GM12865 (cell line): ENCODE measurements around the gene CTRB2.
"Not testable (repeated sequence)": the region's sequence is repeated elsewhere in the genome, so short reads cannot be mapped to it uniquely, and the experiment has no call there.

Source experiments
- DNase-seq: peaks from one replicate; pipeline ENCODE4 v3.0.0; 2010; ENCODE audit warnings: low read depth
- H3K4me3 ChIP-seq: 2 replicates; pipeline ENCODE4 v1.5.1; 2011; ENCODE audit warnings: mild to moderate bottlenecking, low read depth, low read length, control low read depth
- TF ChIP-seq, protein P1 (sequence below): IDR thresholded peaks from 2 replicates; pipeline ENCODE4 v1.5.1; 2011; ENCODE audit warnings: low read length, control low read depth, low read depth, inconsistent platforms; ENCODE audit not compliant: insufficient read depth; ENCODE audit errors: missing control alignments

Gene CTRB2

DNA sequence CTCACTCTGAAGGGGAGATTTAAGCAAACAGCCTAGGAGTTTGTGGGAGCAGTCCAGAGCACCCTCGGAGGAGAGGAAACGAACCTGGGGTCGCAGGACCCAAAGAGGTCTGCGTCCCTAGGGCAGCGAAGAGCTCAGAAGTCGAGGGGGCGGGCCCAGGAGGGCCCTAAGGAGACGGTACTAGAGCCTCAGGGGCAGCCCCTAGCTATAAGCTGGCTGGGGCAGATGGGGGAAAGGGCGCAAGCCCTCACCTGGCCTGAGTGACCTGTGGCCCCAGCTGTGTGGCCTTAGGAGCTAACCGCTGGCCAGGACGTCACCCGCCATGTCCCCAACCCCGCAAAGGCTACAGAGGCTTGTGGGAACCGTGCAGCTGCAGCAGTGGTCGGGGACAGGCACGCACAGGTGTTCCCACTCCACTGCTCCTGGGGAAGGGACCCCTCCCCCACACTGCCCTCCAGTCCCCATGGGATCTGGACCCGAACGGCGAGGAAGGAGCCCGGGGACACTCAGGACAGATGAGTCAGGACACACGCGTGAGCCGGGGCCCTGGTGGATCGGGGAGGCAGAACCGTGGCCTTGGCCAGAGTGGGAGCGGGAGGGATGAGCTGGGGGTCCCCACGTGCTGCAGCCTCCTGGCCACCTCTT is 2.0 kb upstream of the CTRB2 start:
- TF ChIP-seq, protein P1, sequence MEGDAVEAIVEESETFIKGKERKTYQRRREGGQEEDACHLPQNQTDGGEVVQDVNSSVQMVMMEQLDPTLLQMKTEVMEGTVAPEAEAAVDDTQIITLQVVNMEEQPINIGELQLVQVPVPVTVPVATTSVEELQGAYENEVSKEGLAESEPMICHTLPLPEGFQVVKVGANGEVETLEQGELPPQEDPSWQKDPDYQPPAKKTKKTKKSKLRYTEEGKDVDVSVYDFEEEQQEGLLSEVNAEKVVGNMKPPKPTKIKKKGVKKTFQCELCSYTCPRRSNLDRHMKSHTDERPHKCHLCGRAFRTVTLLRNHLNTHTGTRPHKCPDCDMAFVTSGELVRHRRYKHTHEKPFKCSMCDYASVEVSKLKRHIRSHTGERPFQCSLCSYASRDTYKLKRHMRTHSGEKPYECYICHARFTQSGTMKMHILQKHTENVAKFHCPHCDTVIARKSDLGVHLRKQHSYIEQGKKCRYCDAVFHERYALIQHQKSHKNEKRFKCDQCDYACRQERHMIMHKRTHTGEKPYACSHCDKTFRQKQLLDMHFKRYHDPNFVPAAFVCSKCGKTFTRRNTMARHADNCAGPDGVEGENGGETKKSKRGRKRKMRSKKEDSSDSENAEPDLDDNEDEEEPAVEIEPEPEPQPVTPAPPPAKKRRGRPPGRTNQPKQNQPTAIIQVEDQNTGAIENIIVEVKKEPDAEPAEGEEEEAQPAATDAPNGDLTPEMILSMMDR = no peak
- no peak overlapping the region for H3K4me3 ChIP-seq
- no peak for DNase-seq

DNA sequence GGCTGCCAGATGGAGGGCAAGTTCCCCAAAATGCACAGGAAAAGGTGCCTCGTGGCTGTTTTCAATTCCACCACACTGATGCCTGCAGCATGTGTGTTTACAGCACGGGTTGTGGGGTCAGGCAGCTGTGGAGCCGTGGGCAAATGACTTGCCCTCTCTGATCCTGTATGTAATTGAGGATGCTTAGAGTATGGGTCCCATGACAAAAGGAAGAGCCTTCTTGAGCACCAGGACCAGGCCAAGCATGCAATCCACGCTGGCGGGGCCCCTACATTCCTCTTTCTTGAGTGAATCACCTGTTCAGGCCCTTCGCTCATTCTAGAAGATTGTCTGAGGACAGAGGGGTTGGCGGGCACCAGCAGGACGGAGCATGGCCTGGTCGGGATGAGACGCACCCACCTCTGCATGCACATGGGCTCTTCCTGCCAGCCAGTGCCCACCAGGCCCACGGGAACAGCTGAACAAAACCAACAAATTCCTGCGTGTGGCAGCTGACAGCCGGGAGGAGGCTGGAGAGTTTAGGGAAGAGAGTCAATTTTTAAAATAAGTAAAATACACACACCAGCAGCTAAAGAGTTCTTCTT is 1.4 kb upstream of the CTRB2 start:
- no peak for DNase-seq
- no peak overlapping the region for H3K4me3 ChIP-seq
- TF ChIP-seq, protein P1 = no peak

DNA sequence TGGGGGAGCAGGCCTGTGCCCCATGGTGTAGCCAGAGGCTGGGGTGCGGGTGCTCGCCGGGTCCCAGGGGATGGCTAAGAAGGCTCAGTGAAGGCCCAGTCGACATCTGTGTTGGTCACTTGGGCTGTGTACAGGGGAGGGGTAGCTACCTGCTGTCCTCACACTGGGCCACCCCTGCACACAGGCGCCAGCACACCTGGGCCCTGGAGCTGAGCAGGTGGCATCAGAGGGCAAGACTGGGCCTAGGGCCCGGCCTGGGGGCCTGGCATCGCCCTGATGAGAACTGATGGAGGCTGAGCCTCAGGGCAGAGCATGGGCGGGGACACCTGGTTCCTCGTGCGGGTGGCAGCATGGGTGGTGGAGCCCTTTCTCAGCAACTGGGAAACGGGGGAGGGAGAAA is 870 bp upstream of the CTRB2 start:
- no peak for DNase-seq
- H3K4me3 ChIP-seq = no peak overlapping the region
- TF ChIP-seq, protein P1 = no peak

DNA sequence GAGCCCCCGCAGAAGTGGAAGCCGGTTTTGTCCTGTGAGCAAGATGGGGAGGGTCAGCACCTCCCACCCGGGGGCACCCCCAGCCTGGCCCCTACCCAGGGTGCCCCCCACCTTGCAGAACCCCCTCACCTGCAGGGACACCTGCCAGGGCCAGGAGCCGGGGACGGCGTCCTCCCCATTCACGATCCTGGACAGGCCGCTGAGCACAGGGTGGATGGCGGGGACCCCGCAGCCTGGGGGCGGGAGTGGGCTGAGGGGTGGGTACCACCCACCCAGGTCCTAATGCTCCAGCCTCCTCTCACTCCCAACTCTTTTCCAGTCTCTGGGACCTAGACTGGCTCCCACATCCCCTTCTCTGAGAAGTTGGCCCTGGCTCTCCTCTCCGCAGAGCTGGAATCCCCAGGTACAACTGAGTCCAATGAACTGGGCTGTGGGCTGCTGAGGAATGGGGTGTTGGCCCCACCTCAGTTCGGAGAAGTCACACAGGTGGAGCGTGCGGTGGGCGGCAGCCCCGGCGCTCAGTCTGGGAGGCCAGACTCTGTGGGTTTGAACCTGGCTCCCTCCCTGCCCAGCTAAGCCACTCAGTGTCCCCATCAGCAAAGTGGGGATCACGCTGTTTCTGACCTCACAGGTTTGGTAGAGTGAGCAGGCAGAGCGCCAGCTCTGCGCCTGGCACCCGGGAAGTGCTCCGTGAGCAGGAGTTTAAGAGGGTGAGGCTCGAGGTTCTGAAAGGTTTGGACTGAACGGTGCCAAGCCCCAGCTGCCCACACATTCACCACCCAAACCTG is 806 bp downstream of the CTRB2 start:
- not testable (repeated sequence) for H3K4me3 ChIP-seq, DNase-seq

DNA sequence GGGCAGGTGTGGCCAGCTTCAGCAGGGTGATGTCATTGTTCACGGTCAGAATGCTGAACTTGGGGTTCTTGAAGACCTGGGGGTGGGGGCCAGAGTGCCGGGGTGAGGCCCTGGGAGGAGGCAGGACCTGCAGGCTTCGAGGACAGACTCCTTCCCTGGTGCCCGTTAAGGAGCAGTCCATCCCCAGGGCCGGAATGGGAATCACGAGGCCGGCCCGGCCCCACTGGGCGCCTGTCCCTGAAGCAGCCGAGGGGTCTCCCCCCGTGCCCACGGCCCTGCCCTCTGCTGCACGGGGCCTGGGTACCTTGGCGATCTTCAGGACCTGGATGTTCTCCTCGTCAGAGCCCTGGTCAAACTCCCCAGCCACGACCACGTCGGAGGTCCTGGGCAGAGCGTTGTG is 1.5 kb downstream of the CTRB2 start:
- not testable (repeated sequence) for DNase-seq

DNA sequence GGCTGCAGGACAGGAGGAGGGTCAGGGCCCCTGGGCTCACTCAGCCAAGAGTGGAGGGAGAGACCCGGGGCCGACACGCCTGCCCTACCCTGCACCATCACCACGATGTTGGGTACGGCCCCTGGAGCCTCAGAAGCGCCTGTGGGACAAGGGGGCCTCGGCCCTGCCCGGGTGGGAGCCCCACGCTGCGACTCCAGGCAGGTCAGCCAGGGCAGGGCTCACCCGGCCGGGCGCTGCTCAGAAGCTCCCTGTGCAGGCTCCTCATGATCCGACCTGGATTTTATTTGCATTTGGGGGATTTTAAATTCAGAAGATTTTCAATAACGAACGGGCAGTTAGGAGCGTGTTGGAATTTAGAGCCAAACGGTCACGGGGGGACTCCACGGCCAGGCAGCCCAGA is 2.1 kb downstream of the CTRB2 start:
- not testable (repeated sequence) for DNase-seq

More for the DNA sequence above, 1.5 kb downstream of the CTRB2 start:
- not testable (repeated sequence) for H3K4me3 ChIP-seq

DNA sequence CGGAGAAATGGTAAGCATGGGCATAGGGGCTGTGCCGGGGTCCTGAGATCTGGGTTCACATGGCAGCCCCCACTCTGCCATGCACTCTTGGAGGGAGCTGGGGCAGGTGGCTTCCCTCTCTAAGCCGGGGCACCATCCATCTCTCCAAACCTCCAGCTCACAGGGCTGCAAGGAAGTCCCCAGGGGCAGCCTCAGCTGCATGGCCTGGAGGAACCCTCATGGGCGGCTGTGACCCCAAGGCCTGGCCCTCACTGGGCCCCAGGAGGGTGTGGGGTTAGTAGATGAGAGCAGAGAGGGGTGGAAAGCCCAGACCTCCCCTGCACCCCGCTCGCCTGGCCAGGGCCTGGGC is 2.6 kb downstream of the CTRB2 start:
- DNase-seq = no peak
- TF ChIP-seq, protein P1 = no peak
- no peak overlapping the region for H3K4me3 ChIP-seq

More for the DNA sequence above, 2.1 kb downstream of the CTRB2 start:
- H3K4me3 ChIP-seq = not testable (repeated sequence)

DNA sequence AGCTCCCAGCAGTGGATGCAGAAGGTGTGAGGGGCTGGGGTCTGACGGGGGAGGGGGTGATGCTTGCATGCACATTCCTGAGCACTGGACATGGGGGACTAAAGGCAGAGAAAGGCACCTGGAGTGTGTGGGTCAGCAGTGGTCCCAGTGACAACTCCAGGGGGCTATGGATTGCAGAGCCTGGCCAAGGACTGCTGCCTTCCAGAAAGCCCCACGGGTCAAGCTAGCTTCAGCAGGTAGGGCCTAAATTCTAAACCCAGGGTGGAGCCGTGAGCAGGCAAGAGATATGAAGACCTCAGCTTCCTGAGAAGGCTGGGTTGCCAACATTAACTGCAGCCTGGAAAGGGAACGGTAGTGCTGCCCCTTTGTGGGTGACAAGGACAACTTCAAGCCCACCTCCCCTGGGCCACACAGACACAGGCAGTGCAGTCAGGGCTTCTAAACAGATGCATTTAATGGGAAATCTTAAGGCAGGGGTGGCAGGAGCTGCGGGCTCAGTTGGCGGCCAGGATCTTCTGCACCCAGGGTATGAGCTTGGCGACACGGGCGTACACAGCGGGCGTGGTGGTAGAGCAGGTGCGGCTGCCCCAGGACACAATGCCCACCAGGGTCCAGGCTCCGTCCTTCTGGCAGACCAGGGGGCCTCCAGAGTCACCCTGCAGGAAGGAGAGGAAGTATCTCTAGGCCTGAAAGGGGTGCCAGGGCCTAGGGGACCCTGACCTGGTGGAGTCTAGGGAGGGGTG is 3.1 kb downstream of the CTRB2 start:
- TF ChIP-seq, protein P1 = no peak

More for the DNA sequence above, 3.1 kb downstream of the CTRB2 start:
- no peak for DNase-seq
- no peak overlapping the region for H3K4me3 ChIP-seq
